GM13977 (cell line): Measurements from ENCODE around the gene RAC2.

Experiments
- DNase-seq: peaks from one replicate; pipeline ENCODE4 v3.0.0; 2012; ENCODE audit warnings: low spot score
- in situ Hi-C: fragments of 300-500 bp; cut with MboI; formaldehyde crosslinking; loops from one replicate; pipeline ENCODE4 v1.12.0; 2022; ENCODE audit warnings: low sequenced_read_pairs, low pct_unique_long_range_greater_than_20kb, mixed read lengths, inconsistent platforms; ENCODE audit not compliant: unreplicated experiment
- TF ChIP-seq, protein P1 (sequence below): IDR thresholded peaks from 2 replicates; pipeline ENCODE4 v1.5.1; 2012; ENCODE audit warnings: mild to moderate bottlenecking, control low read depth; ENCODE audit not compliant: insufficient read depth; ENCODE audit errors: extremely low read depth, missing control alignments

Gene RAC2

DNA sequence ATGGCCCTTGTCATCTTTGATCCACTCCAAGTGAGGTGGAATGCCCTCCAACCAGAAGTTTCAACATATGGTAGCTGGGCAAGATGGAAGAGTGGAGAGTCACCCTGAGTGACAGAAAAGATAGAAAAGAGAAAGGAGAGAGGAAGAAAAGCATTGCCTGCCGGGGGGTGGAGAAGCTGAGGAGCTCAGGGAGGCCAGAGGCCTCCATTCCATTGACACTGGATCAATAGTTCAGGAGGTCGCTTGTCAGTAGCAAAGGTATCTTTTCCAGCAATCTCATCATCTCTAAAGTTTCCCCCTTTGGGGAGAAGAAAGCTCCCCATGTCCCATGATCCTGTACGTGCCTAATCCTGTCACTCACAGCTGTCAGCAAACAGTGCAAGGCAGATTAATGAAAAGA, 49.3 kb downstream of the RAC2 start:
- no peak for DNase-seq
- TF ChIP-seq, protein P1, sequence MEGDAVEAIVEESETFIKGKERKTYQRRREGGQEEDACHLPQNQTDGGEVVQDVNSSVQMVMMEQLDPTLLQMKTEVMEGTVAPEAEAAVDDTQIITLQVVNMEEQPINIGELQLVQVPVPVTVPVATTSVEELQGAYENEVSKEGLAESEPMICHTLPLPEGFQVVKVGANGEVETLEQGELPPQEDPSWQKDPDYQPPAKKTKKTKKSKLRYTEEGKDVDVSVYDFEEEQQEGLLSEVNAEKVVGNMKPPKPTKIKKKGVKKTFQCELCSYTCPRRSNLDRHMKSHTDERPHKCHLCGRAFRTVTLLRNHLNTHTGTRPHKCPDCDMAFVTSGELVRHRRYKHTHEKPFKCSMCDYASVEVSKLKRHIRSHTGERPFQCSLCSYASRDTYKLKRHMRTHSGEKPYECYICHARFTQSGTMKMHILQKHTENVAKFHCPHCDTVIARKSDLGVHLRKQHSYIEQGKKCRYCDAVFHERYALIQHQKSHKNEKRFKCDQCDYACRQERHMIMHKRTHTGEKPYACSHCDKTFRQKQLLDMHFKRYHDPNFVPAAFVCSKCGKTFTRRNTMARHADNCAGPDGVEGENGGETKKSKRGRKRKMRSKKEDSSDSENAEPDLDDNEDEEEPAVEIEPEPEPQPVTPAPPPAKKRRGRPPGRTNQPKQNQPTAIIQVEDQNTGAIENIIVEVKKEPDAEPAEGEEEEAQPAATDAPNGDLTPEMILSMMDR = no peak
- in situ Hi-C loops = no loop called here

DNA sequence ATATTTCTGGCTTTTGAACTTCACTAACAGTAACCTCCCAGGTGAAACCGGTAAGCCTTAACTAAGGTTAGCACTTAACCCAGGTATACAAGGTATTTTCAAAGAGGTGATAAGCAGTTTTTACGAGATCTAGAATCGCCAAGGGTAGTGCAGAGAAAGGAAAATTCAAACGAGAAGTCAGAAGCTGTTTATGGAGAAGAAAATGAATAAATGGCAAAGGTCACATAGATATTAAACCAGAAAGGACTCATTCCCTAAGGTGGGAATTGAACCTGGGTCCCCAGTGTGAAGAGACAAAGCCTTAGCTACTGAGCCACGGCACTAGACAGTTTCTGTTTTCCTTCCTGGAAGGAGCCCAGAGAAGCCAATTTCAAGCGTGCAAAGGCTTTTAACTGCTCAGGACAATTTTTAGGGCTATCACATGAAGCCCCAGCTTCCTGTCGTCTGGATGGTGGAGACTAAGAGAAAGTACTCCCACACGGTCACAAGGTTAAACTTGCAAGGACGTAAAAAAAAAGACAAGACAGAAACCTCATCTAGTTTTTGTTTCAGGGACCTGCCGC, 50.4 kb downstream of the RAC2 start:
- TF ChIP-seq, protein P1 = no peak
- no peak for DNase-seq
- in situ Hi-C loops = no loop called here

DNA sequence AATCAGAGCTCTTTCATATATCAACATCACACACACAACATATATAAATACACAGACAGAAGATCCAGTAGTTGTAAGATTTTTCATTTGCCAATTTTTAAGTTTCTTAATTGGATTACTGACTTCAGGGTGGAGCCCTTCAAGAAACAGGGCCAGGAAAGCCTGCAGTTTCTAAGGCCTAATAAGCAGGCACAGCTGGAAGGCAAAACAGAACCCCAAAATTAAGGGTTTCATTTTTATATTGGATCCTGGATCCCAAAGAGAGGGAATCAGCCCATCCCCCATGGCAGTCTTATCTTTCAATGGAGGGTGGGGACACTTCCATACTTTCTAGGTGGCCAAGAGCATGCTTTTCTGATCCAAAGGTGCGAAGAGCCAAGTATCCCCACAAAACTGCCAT, 51.3 kb downstream of the RAC2 start:
- in situ Hi-C loops = no loop called here
- TF ChIP-seq, protein P1 = no peak
- DNase-seq = no peak

DNA sequence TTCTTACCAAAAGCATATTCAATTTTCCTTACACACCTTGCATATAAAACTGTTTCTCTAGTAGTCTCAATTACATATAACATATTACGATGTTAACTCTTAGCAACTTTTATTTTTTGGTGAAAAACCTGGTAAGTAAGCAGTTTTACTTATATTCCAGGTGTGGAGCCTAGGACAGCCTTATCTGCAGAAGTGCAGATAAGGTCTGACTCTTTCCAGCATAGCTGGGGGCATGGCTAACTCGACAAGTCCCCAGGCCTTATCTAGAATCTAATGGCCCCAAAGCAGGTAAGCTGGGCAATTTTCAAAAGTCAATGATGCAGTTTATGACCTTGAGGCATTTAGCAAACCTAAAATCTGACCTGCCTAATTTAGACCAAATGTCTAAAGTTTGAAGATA, 51.9 kb downstream of the RAC2 start:
- in situ Hi-C loops = no loop called here
- TF ChIP-seq, protein P1 = no peak
- DNase-seq = no peak

DNA sequence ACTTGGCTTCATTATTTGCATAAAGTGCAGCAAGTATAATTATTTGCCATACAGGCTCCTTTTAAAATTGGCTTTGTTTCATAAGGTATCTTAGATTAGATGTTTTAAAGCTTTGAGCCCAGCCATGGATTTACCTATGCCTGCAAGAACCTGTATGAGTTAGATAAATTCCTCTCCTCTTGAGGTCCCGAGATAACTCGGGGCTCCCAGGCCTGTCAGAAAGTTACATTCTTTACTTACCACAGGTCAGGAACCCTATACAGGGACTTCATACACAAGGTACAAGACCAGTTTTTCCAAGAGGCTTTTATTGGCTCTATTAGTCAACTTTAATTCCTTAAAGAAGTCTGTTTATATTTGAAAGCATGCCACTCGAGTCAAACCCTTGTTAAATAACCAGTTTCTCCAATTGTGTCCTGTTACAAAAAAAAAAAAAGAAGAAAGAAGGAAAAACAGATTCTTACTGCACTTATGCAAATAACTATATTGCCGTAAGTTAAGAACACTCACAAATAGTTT, 53.7 kb downstream of the RAC2 start:
- no peak for DNase-seq
- in situ Hi-C loops = no loop called here
- TF ChIP-seq, protein P1 = no peak

DNA sequence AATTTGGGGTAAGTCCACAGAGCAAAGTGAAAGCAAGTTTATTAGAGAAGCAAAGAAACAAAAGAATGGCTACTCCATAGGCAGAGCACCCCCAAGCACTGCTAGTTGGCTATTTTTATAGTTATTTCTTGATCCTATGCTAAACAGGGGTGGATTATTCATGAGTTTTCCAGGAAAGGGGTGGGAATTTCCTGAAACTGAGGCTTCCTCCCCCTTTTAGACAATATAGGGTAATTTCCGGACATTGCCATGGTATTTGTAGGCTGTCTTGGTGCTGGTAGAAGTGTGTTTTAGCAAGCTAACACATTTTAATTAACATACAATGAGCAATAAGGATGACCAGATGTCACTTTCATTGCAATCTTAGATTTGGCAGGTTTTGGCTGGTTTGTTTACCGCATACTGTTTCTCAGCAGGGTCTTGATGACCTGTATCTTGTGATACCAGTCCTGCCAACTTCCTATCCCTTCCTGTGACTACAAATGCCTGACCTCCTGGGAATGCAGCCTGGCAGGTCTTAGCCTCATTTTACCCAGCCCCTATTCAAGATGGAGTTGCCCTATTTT, 55.1 kb downstream of the RAC2 start:
- DNase-seq = no peak
- TF ChIP-seq, protein P1 = no peak
- in situ Hi-C loops = no loop called here
